Suppressor macrophage treated with lipopolysaccharide for 4 hours (primary cell): ENCODE data around the gene JAZF1.
"Not testable (repeated sequence)": the region's sequence is repeated elsewhere in the genome, so short reads cannot be mapped to it uniquely, and the experiment has no call there.

Source experiments
- DNase-seq: peaks from one replicate; pipeline ENCODE4 v3.0.0-alpha.2; 2020

JAZF1 gene

DNA sequence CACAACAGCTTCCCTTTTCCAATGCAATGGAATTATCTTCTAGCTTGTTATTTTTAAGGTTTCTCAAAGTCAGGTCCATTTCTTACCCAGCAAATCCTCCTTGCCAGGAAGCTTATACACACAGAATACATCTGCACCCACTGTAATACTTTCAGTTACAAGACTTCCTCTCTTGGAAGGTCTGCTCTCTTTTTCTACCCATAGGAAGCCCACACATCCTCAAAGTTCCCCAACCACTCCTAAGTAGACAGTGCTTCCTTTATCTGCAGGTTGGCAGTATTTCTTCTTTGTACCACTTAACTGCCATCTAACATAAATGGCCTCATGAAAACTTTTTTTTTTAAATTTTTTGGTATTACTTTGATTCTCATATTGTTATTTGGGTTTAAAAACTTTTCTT is 285.0 kb downstream of the JAZF1 start:
- DNase-seq, result peak; percentile 42

DNA sequence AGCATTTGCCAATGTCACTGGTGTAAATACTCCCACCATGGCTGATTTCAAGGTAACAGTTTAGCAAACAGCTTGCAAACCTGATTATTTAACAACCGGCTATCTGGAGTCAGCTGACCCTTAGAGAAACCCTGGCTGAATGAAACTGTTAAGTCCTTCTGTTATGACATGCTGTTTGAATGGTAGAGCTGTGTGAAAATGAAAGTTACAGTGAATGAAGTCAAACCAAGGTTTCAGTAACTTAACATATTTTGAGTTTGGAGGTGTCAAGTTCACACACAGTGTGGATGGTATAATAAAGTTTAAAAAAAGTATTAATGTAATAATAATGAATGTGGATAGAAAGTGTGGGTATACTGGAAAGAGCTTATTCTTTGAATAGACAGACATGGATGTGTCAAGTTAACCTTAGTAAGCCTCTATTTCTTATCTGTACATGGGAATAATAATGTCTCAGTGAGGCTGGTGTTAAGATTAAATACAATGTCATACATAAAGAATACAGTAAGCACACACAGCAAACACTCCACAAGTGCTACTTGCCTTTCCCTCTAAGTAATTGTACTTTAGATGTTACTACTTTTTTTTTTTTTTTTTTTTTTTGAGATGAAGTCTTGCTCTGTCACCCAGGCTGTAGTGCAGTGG is 290.3 kb downstream of the JAZF1 start:
- no peak for DNase-seq

DNA sequence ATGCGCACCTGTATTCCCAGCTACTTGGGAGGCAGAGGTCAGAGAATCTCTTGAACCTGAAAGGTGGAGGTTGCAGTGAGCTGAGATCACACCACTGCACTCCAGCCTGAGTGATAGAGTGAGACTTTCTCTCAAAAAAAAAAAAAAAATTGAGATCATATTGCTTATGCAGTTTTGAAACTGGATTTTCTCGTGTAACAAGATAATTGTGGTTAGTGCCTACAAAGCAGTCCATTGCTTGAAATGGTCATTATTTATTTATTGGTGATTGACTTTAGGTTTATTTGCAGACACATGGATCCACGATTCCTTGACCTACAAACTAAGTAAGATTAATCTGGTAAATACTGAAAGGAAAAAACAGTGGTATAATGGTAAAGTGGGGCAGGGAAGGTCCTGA is 290.8 kb downstream of the JAZF1 start:
- DNase-seq, result no peak

DNA sequence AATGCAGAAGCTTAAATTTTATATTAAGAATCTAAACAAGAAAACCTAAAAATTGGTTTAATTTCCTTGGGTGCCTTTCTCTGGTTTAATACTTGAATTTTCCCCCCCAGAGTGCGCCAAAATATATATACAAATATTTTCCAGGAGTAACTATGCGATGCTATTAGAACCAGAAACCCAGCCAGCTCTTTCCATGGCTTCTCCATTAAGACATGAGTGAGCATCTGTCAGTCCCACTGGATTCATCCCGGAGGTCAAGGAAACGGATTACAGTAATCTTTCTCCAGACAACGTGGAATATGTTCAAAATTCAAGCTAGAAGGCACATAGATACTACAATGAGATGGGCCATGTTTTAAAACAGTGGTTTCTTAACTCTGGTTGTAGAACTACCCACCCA is 291.9 kb downstream of the JAZF1 start:
- no peak for DNase-seq

DNA sequence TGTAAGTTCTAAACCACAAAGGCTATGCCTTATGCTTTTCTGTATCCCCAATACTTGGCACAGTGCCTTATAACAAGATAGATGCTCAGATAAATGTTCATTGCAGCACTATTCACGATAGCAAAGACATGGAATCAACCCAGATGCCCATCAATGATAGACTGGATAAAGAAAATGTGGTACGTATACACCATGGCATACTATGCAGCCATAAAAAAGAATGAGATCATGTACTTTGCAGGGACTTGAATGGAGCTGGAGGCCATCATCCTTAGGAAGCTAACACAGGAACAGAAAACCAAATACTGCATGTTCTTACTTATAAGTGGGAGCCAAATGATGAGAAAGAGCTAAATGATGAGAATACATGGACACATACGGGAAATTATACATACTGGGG is 293.9 kb downstream of the JAZF1 start:
- DNase-seq, result not testable (repeated sequence)

DNA sequence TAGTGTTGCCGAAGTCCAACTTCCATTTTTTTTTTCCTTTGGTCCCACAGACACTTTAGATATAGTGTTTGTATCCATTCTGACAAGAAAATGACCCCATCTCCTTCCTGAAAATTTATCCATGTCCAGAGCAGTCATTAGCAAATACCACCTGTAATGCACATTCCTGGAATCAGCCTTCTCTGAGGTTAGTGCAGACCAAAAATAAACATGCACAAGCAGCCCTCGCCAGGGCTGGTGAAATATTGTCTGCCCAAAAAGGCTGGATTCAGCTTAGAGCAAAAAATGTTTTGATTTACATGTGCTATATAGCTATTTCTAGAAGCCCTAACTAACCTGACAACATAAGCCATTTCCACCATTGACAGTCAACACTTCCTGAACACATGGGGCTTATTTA is 294.9 kb downstream of the JAZF1 start:
- DNase-seq, result no peak

DNA sequence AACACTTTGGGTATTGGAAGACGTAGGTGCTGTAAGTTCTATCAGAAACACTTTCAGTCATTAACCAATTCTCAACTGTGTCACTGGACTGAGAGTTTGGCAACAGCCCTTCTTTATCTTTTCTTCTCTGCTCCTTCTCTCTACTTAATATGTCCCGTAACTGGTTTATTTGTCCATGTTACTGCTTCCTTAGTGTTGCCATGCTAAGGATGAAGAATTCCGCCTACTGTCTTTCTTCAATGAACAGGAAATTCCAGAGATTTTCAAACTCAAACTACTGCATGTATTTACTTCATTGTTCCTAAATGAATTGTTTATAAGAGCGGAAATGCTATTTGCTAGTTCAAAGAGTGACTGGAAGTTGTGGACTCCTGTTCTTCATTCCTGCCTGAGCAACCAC is 296.9 kb downstream of the JAZF1 start:
- DNase-seq, result no peak

DNA sequence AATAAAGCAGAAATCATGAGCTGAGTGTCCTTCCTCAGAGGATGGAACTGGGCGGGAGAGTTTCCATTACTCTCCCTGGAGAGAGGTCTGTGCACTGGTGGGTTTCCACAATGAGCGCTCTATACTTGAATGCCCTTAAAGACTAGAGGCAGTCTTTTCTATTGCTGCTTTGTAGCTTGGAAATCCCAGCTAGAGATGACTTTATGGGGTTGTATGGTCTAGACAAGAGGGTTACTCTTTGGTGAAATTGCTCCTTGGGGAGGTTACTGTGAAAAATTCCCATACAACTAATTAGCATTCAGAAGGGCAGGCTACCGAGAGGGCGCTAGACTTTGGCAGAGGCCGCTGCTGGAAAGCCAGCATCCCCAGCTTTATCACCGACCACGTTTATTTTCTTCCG is 303.8 kb downstream of the JAZF1 start:
- no peak for DNase-seq

DNA sequence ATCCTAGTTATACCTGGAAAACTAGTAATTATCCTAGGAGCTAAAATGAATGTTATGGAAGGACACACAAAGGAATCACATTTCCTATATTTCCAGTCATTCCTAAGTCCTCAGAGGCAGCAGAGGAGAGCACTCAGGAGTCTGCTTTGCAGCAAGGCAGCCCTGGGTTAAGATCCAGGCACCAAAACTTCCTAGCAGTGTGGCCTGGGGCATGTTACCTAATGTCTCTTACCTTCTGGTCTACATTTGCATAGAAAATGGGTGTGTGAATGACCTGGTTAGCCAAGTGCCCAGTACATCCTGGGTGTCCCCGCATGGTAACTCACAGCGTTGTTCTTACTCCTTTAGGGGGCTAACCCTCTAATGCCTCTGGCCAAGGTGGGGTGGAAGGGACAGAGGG is 304.8 kb downstream of the JAZF1 start:
- DNase-seq, result no peak

DNA sequence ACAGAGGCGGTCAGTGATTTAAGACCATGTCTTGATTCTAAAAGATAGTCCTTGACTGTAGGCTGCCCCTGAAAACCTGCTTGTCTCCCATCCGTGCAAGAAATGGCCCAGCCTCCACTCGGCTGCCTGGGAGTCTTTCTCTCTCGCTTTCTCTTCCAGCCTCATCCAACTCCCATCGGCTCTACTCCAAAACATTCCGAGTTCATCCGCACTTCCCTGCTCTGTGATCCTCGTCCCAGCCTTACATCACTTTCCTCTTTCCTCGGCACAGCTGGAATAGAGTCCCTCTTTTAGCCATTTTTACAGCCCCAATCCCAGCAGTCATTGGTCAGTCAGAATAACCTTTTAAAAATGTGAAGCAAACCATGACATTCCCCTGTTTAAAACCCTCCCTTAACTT is 305.5 kb downstream of the JAZF1 start:
- no peak for DNase-seq

DNA sequence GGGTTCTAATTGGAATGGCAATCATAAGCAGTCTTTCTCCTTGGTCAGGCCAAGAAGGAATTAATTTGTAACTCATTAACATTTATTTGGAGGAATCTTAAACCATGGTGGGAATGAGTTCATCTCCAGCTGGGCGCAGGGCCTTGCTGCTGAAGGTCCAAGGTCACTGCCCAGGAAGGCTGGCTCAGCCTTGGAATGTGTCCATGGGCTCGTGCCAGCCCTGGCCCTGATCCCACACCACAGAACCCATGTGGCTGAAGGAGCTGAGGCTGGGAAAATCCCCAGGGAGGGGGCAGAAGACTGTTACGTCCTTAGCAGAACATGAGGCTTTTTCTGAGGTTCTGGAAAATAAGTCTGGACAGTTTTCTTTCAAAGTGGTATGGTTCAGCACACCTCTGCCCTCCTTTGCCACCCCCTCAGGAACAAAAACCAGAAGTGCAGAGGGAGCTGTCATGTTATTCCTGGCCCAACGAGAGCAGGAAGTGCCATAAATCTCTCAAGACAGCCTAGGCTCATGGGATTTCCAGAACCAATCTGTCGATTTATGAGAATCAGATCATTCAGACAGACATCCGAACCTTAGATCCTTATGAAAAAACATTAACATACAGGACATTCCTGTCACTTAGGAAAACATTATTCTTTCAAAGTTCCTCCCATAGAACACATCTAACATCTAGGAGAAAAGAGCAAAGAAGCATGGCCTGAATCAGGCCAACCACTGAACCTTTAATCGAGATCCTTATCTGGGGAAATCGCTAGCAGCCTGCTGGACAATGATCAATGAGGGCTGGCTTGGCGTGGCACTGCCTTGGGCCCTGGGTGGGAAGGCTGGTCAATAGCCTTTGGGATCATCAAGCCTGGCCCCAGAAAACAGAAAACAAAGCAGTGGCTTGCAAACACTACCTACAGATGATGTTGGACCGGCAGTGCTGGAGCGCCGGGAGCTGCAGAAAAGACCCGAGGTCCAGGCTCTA is 306.3 kb downstream of the JAZF1 start:
- no peak for DNase-seq

DNA sequence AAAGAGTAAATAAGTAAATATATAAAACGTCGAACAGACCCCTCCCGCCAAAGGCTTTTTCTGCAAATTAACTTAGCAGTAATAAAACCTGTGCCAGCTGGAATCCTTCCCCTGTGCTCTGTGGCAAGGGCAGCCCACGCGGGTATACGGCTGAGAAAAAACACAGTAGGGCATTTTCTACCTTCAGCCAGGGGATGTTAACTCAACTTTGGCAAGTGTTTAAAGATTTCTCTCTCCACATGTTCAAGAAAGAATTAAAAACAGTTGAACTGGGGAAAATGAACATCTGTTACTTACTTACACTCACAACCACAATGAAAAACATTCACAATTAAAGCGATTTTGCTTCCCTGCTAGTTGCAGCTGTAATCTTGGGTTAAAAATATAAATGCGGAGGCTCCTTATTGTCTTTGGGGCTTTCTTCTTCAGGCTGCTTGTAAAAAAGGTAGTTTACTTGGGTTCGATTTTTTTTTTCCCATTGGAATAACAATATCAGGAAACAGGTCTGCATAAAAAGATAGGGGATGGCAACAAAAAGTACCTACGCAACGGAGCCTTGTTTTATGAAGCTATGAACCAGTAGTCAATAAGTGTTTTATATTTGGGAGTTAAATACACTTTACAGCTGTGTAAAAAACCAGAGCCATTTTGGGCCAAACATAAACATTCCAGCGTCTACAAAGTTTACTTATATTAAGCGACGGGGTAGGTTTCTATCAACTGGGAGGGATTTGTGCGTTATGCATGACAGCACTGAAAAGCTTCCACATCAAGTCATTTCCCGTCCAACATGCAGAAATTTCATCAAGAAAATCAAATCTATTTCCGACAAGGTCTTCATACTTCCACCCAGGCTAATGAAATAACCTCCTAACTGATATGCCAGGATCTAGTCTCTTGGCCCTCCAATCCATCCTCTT is 308.0 kb downstream of the JAZF1 start:
- no peak for DNase-seq

DNA sequence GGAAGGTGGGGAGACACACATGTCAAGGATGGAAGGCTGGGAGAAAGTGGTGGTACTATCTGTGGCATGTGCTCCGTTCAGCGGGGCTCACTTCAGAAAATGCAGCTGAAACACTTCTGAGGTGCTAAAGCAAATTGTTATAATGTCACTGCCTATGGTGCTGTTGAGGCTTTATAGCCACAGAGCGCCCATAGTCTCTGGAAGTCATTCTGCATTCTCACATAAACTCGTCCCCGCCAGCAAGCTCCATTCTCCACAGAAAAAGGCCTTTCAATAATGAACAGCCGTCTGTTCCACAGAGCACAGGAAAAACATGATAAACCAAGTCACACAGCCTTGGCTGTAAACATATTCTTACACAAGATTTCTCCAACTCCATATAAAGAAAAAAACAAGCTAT is 308.7 kb downstream of the JAZF1 start:
- DNase-seq, result no peak

DNA sequence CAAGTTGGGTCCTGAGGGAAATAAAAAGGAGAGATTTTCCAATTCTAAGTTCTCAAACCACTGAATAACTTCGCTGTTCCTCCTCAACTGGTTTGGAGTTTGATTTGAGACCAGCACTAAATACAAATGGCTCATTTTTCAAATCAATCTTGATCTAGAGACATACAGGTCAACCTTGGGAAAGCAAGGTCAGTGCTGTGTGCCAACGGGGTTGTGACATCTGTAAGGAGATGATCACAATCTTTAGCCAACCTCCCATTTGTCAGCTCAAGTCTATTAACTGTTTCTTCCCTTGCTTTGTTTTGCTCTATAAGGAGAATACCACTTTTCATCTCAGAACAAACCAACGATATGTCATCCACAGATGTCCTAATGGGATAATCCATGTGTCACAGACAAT is 309.5 kb downstream of the JAZF1 start:
- DNase-seq, result no peak

DNA sequence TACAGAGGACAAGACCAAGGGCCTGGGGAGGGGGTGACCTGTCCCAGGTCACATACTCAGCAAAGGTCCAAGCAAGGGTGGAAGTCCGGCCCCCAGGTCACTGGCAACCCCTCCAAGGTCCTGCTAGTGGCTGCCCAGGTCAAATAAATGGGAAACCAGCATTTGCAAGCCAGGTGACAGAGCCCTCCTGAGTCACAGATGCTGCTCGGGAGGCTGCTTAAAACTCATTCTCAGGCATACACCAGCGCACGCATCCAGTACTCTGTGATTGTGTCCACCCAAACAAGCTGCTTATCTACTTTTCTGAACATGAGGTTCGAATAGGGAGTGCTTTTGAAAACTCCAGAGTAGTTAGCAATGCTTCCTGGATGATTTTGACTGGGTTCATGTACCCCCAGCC is 310.0 kb downstream of the JAZF1 start:
- no peak for DNase-seq

DNA sequence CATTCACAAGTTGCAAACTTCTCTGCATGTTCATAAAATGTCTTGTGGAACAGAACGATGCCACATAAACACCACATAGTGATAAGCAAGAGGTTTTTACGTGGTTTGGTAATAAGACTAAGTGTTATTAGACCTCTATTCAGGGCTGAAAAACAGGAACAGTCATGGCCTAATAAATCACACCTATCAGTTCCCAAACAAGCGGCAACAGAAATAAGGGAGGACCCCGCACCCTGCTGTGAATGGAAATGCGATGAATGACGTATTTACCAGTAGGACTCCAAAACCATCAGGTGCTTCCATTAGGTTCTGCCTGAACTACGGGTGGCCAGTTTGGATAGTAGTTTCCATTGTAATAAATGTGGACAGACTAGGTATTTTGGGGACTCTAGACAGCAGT is 311.5 kb downstream of the JAZF1 start:
- no peak for DNase-seq

DNA sequence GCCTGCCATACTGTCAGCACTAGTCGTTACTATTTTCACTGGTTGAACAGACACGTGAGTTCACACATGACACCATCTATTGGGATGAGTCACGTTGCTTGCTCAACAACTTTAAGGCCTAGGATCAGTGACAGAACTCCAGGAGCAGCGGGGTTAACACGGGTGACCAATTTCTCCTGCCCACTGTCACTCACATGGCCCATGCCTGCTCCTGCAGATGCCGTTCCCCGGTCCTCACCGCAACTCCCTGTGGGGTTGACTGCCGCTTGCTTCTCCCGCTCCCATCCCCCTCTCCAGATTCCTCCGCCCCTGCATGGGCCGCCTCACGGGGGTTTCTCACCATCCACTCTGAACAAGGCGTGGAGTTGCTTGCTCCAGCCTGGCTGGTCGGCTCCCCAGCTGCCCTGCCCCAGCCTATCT is 312.5 kb downstream of the JAZF1 start:
- DNase-seq, result peak; percentile 21

DNA sequence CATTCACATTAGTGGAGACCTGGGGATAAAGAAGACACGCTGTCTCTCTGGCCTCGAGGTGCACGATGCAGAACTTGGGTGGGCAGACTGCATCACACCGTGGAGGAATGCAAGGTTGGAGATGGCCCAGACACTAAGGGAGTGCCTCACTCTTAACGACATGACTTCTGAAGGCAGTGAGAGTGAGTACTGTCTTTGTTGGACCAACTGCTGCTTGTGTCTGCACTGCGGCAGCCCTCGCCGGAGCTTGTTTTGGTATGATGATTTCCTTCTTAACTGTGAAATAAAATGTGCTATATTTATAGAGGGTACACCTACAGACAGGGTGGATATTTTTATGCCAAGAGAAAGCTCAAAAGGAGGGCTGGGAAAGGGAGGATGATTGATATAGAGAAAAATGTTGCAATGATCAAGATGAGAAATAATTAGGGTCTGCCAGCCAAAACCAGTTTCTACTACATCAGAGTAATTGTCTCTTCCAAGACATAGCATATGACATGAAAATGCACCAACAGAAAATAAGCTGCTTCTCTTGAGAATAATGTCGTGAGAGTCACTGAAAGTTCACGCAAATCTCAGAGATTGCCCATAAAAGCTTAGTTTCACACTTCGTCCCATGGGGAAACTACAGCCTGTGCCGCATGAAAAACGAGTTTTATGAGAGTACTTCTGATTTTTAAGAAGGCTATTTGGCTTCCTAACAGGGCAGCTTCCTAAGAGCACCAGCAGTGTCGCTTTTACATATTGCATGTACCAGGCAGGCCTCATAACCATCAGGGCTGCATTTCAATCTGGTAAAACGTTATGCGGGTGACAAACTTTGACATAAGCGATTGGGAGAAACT is 313.5 kb downstream of the JAZF1 start:
- DNase-seq, result no peak

DNA sequence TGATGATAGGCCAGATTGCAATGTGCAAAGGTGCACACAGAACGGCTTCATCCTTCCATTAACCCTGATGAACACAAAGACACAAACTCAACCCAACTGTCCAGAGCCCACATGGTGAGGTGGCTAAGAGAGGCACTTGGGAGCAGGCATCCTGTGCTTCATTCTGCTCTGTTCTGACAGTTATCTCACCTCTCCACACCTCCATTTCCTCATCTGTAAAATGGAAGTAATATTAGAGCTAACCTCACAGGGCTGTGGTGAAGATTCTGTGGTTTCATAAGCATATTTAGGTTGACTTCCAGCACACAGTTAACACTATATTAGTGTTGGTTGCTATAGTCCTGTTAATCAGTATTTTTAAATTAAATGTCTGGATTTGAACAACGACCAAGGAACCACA is 314.3 kb downstream of the JAZF1 start:
- no peak for DNase-seq

DNA sequence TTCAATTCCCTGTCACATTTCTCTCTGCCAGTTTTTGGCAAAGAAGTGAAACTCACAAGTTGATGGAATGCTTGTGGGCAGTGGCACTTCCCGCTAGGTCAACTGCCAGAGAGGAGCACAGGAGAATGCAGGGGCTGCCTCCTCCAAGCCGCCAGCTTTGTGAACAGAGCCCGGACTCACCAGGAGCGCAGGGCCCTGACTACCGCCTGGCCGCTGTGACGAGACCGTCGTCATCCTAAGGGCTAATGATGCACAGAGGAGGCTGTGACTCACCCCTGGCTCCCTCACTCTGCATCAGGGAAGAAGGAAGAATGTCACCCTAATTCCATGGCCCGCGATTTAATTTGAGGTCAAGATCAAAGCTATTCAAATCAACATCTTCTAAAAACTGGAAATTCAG is 316.7 kb downstream of the JAZF1 start:
- no peak for DNase-seq

DNA sequence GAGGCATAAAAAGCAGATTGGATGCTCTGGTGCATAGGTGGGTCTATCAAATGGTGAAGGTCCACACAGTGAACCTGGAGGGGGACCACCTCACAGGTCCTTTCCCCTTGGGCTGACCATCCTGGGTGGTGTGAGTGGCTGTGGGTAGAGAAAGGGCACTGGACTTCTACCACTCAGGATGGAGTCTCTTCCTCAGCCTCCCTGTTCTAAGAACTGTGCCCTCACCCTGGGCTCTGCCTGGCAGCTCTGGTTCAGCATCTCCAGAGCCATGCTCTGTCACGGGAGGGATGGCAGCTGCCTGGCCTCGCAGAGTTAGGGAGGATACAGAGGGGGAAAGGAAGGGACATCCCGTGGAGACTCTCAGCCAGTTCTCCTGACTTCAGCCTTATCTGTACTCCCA is 318.8 kb downstream of the JAZF1 start:
- DNase-seq, result no peak

DNA sequence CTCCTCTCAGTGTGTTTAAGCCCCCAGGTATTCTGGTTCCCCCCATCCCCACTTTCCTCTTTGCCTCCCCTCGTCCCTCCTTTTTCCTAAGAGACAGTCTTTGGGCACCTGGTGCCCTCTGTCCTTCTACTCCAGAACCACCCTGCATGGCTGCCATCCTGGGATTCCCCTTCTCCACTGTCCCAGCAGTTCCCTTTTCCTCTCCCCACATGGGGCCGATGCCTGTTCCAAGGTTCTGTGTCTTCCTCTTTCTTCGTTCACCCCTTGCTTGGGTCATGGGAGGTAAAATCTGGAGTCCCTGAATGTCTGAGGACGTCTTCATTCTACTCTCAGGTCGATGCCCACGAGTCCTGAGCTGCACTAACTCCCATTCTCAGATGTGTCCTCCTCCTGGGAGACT is 319.8 kb downstream of the JAZF1 start:
- peak; percentile 65 for DNase-seq
